Panc1 (cell line): ENCODE data around the gene PLA2G2E. TPM values are rescaled to one million over a fixed set of nuclear protein-coding genes. Genes with fewer than 3 reads are reported as not detected.

Source experiments
- ATAC-seq: fragments of 200-7000 bp; cut with Tn5 transposase; 2 replicates; pipeline ENCODE4 v1.9.1; 2020; ENCODE audit warnings: mild to moderate bottlenecking, moderate library complexity
- Bru-seq: library from RNA; stranded (reverse); fragments of 400-500 nt; gene quantifications from one replicate; lab custom pipeline; 2021; lab: Mats Ljungman, UMichigan
- BruChase-seq, 2 experiments: library from RNA; stranded (reverse); fragments of 400-500 nt; gene quantifications; one replicate each; lab custom pipeline; 2021; lab: Mats Ljungman, UMichigan
- BruUV-seq: library from RNA; stranded (reverse); fragments of 400-500 nt; replicated peaks from 2 replicates; lab custom pipeline; 2021; lab: Mats Ljungman, UMichigan
- CTCF ChIA-PET: fragments of 300-600 bp; sonication (Branson Sonifier 250); formaldehyde crosslinking; loops from one replicate; lab custom pipeline; 2022; ENCODE audit warnings: antibody characterized with exemption; lab: Charles Lee
- POLR2A ChIA-PET: fragments of 300-600 bp; sonication (Branson Sonifier 250); formaldehyde crosslinking; loops from one replicate; lab custom pipeline; 2022; ENCODE audit warnings: antibody characterized with exemption; lab: Charles Lee
- DNase-seq: peaks from one replicate; pipeline ENCODE4 v3.0.0-alpha.2; 2010; ENCODE audit warnings: low read depth, low spot score
- H3K27ac ChIP-seq: 2 replicates; pipeline ENCODE4 v1.5.1; 2011; ENCODE audit warnings: mild to moderate bottlenecking, low read length, inconsistent platforms
- H3K27me3 ChIP-seq: fragments of 200-500 bp; sonication (Bioruptor generic); 2 replicates; pipeline ENCODE4 v1.6.0; 2014; ENCODE audit warnings: low read length, inconsistent platforms; ENCODE audit not compliant: control insufficient read depth, insufficient read depth
- H3K36me3 ChIP-seq: fragments of 200-500 bp; sonication (Bioruptor generic); 2 replicates; pipeline ENCODE4 v1.5.1; 2014; ENCODE audit warnings: inconsistent platforms, mild to moderate bottlenecking, low read length, moderate library complexity; ENCODE audit not compliant: control insufficient read depth, insufficient read depth
- H3K4me1 ChIP-seq: 2 replicates; pipeline ENCODE4 v1.5.1; 2011; ENCODE audit warnings: inconsistent platforms, mild to moderate bottlenecking, low read length, moderate library complexity; ENCODE audit not compliant: control insufficient read depth, insufficient read depth
- H3K4me3 ChIP-seq, 2 experiments: 2 replicates each; pipeline ENCODE4 v1.5.1; 2011 to 2012; ENCODE audit warnings: low read depth in 2 of 2, low read length in 2 of 2, mild to moderate bottlenecking in 2 of 2, inconsistent platforms in 1 of 2, moderate library complexity in 1 of 2
- H3K9me3 ChIP-seq: fragments of 200-500 bp; sonication (Bioruptor generic); 2 replicates; pipeline ENCODE4 v1.5.1; 2014; ENCODE audit warnings: low read depth, mild to moderate bottlenecking, inconsistent platforms, low read length, moderate library complexity; ENCODE audit not compliant: control insufficient read depth, insufficient read depth
- CTCF ChIP-seq: fragments of 450-650 bp; IDR thresholded peaks from 2 replicates; pipeline ENCODE4 v1.5.1; 2017; ENCODE audit warnings: mild to moderate bottlenecking
- POLR2AphosphoS5 ChIP-seq: IDR thresholded peaks from 2 replicates; pipeline ENCODE4 v1.6.1; 2012; ENCODE audit warnings: mild to moderate bottlenecking, low read depth, low read length, moderate library complexity
- REST ChIP-seq, 2 experiments: IDR thresholded peaks; 2 replicates each; pipeline ENCODE4 v1.6.1; 2011 to 2012; ENCODE audit warnings: low read depth in 2 of 2, control low read depth in 1 of 2, low read length in 1 of 2, mild to moderate bottlenecking in 1 of 2, moderate library complexity in 1 of 2; ENCODE audit not compliant: insufficient read depth in 1 of 2
- SIN3A ChIP-seq: IDR thresholded peaks from 2 replicates; pipeline ENCODE4 v1.6.1; 2012; ENCODE audit warnings: low read depth, mild to moderate bottlenecking, low read length, moderate library complexity, borderline replicate concordance; ENCODE audit not compliant: insufficient read depth
- TCF7L2 ChIP-seq: IDR thresholded peaks from 2 replicates; pipeline ENCODE4 v1.6.1; 2011; ENCODE audit warnings: mild to moderate bottlenecking, low read depth, low read length, inconsistent platforms
- in situ Hi-C: cut with HindIII; loops from 2 replicates; pipeline ENCODE4 v1.10.0; 2016; ENCODE audit warnings: low sequenced_read_pairs, low pct_unique_long_range_greater_than_20kb
- intact Hi-C: fragments of 100-400 bp; cut with micrococcal nuclease; formaldehyde crosslinking; loops from one replicate; pipeline ENCODE4 v1.10.0; 2022; ENCODE audit not compliant: unreplicated experiment
- long read RNA-seq: library from polyadenylated mRNA; unstranded; transcript quantifications from one replicate; pipeline ENCODE4 v2.0.0, GENCODE V29; 2021; ENCODE audit not compliant: unreplicated experiment
- polyA plus RNA-seq: library from polyadenylated mRNA; unstranded; fragments of >200 nt; gene quantifications from one replicate; pipeline ENCODE4 v1.2.1, GENCODE V29; 2012; ENCODE audit warnings: missing spikeins; ENCODE audit not compliant: insufficient read length
- total RNA-seq: library from RNA; stranded (reverse); gene quantifications from one replicate; pipeline ENCODE4 v1.2.1, GENCODE V29; 2021; ENCODE audit not compliant: unreplicated experiment

The PLA2G2E gene
- total RNA-seq (not detected), Bru-seq, nascent RNA (not detected), BruChase-seq, experiment 1, labeled RNA remaining after a 2-hour chase (not detected), BruChase-seq, experiment 2, labeled RNA remaining after a 6-hour chase (not detected)
- not detected for polyA plus RNA-seq
- long read RNA-seq: 0 reads

- TF ChIP-seq REST (IDR thresholded peaks at IDR 0.05; ENCODE audit: insufficient read depth in 1 of 2, low read depth in 2 of 2, low read length in 1 of 2): no peak
- TF ChIP-seq POLR2AphosphoS5: no peak
- TF ChIP-seq TCF7L2: no peak
- TF ChIP-seq SIN3A: no peak
- TF ChIP-seq CTCF: no peak
- BruUV-seq: no TSS peak
- Histone ChIP-seq H3K27ac (no peak within 1 kb of the TSS), H3K9me3 (no peaks in the 10 kb centered on the region), H3K36me3 (no peaks in the 10 kb centered on the region), H3K4me1 (no peaks in the 10 kb centered on the region), H3K27me3 (no peaks in the 10 kb centered on the region), H3K4me3 (no peak within 1 kb of the TSS)
- intact Hi-C loops: no loop called here
- ChIA-PET POLR2A (no interaction called here), CTCF (no interaction called here)
- no peak for DNase-seq
- in situ Hi-C loops: no loop called here
- no peak; the same call in 1 of the 2 replicates for ATAC-seq
These were observed at the start of gene PLA2G2E for GRCh38 chr1:19923137-19923952. Gene PLA2G2E, minus strand, starts transcription at chr1:19923617. Its CDS starts 58 bp downstream, at chr1:19923559.

GRCh38 chr1:19971664-19972063 lies 48.2 kb upstream of the PLA2G2E start:
- CTCF ChIA-PET: no interaction called here
- no peaks in the 10 kb centered on the region for H3K4me1 ChIP-seq
- POLR2A ChIA-PET: no interaction called here
- DNase-seq (no peak), ATAC-seq (no peak)
- no peak for TF ChIP-seq TCF7L2
- TF ChIP-seq SIN3A: no peak
- TF ChIP-seq POLR2AphosphoS5: no peak
- no peak for TF ChIP-seq REST (IDR thresholded peaks at IDR 0.05; ENCODE audit: insufficient read depth in 1 of 2, low read depth in 2 of 2, low read length in 1 of 2)
- no peak for TF ChIP-seq CTCF
- H3K4me3 ChIP-seq: no peak overlapping the region
- no peak overlapping the region for H3K27ac ChIP-seq
- no peaks in the 10 kb centered on the region for H3K36me3 ChIP-seq
- intact Hi-C loops (no loop called here), in situ Hi-C loops (no loop called here)
- H3K27me3 ChIP-seq: peaks cover 15% of the 10 kb centered on the region
- BruUV-seq: no TSS peak
- no peaks in the 10 kb centered on the region for H3K9me3 ChIP-seq
